Measurements from ENCODE around the gene NIPBL.

GRCh38 chr5:36836831-36837230 is 39.7 kb upstream of the NIPBL start:
- TF ChIP-seq CTCF (IDR thresholded peaks at IDR 0.05; ENCODE audit: borderline replicate concordance, extremely low read depth, low read length, poor library complexity, severe bottlenecking) (no peak), EZH2 (IDR thresholded peaks at IDR 0.05; ENCODE audit: borderline replicate concordance, low read depth, low read length, severe bottlenecking) (no peak)
